HG02571 (cell line): ENCODE measurements around the gene RAVER1.
"Not testable (repeated sequence)": the region's sequence is repeated elsewhere in the genome, so short reads cannot be mapped to it uniquely, and the experiment has no call there.

Experiments used
- ATAC-seq: cut with Tn5 transposase; IDR thresholded peaks from one replicate; pipeline ENCODE4 v1.9.1; 2021; ENCODE audit warnings: mild to moderate bottlenecking, moderate library complexity; ENCODE audit not compliant: unreplicated experiment

Gene RAVER1

GRCh38 chr19:10291554-10292205, 41.6 kb downstream of the RAVER1 start:
- ATAC-seq = no peak

- no peak for ATAC-seq
Observed at GRCh38 chr19:10290876-10291553, 42.3 kb downstream of the RAVER1 start.

- ATAC-seq = no peak
Observed at GRCh38 chr19:10290357-10290875, 42.9 kb downstream of the RAVER1 start.

- no peak for ATAC-seq
Observed at GRCh38 chr19:10289836-10290356, 43.4 kb downstream of the RAVER1 start, which contains the start of gene ICAM5. Gene ICAM5 (plus strand): TSS chr19:10289952. CDS start chr19:10290044, 92 bp downstream.

GRCh38 chr19:10289167-10289835, 44.0 kb downstream of the RAVER1 start:
- ATAC-seq = no peak

GRCh38 chr19:10288662-10289166, 44.6 kb downstream of the RAVER1 start:
- no peak for ATAC-seq

- no peak for ATAC-seq
Observed at GRCh38 chr19:10286803-10287737, 46.3 kb downstream of the RAVER1 start, which contains the start of gene ICAM4. Gene ICAM4 (plus strand): TSS chr19:10286955. CDS start chr19:10287013, 58 bp downstream.

- no peak for ATAC-seq
Observed at GRCh38 chr19:10285393-10285792, 47.9 kb downstream of the RAVER1 start.

- no peak for ATAC-seq
Observed at GRCh38 chr19:10284960-10285278, 48.4 kb downstream of the RAVER1 start.

GRCh38 chr19:10284065-10284959, 49.0 kb downstream of the RAVER1 start:
- no peak for ATAC-seq

GRCh38 chr19:10283301-10284064, 49.8 kb downstream of the RAVER1 start:
- no peak for ATAC-seq

- not testable (repeated sequence) for ATAC-seq
Observed at GRCh38 chr19:10282043-10282442, 51.3 kb downstream of the RAVER1 start.

- no peak for ATAC-seq
Observed at GRCh38 chr19:10279737-10280442, 53.4 kb downstream of the RAVER1 start.

GRCh38 chr19:10278935-10279334, 54.4 kb downstream of the RAVER1 start:
- ATAC-seq = no peak

GRCh38 chr19:10277795-10278589, 55.3 kb downstream of the RAVER1 start:
- ATAC-seq = no peak

- no peak for ATAC-seq
Observed at GRCh38 chr19:10274589-10274988, 58.7 kb downstream of the RAVER1 start.

GRCh38 chr19:10271543-10272086, 61.7 kb downstream of the RAVER1 start:
- ATAC-seq = peak; percentile 24
